Naive B cell (primary cell): ENCODE data around the gene PRR35. TPM values are rescaled to one million over a fixed set of nuclear protein-coding genes. Genes with fewer than 3 reads are reported as not detected.

Experiments
- ATAC-seq, 2 donors: fragments of 150-1000 bp; cut with Tn5 transposase; 2 replicates each; pipeline ENCODE4 v1.10.0; 2021; ENCODE audit warnings: low read depth in 2 of 2, mild to moderate bottlenecking in 2 of 2, moderate library complexity in 2 of 2
- DNase-seq: peaks from one replicate; pipeline ENCODE4 v3.0.0; 2022
- H3K27ac Mint-ChIP-seq, 6 donors: one replicate each; pipeline ENCODE4 v1.8.0; 2020 to 2022; ENCODE audit warnings: mild to moderate bottlenecking in 6 of 6, mixed read lengths in 6 of 6, moderate library complexity in 5 of 6, inconsistent platforms in 2 of 6
- H3K27me3 Mint-ChIP-seq, 3 donors: one replicate each; pipeline ENCODE4 v1.8.0; 2021 to 2022; ENCODE audit warnings: mixed read lengths in 3 of 3, mild to moderate bottlenecking in 1 of 3
- H3K36me3 Mint-ChIP-seq, 2 donors: one replicate each; pipeline ENCODE4 v1.8.0; 2020 to 2022; ENCODE audit warnings: mixed read lengths in 2 of 2, inconsistent platforms in 1 of 2, mild to moderate bottlenecking in 1 of 2
- H3K4me1 Mint-ChIP-seq, 3 donors: one replicate each; pipeline ENCODE4 v1.8.0; 2020 to 2022; ENCODE audit warnings: mixed read lengths in 3 of 3, inconsistent platforms in 1 of 3, mild to moderate bottlenecking in 1 of 3, moderate library complexity in 1 of 3
- H3K4me3 Mint-ChIP-seq, 8 donors: one replicate each; pipeline ENCODE4 v1.8.0; 2020 to 2022; ENCODE audit warnings: mild to moderate bottlenecking in 8 of 8, mixed read lengths in 8 of 8, moderate library complexity in 8 of 8, inconsistent platforms in 2 of 8
- H3K9me3 Mint-ChIP-seq, 7 donors: one replicate each; pipeline ENCODE4 v1.8.0; 2020 to 2022; ENCODE audit warnings: mixed read lengths in 7 of 7, mild to moderate bottlenecking in 5 of 7, inconsistent platforms in 2 of 7, moderate library complexity in 1 of 7
- polyA plus RNA-seq, 6 donors: library from polyadenylated mRNA; unstranded; fragments of 300-500 nt; fragmentation: Illumina TruSeq; gene quantifications; one replicate each; pipeline ENCODE4 v1.2.3, GENCODE V29; 2021; ENCODE audit warnings: low read depth in 6 of 6

Gene PRR35
- polyA plus RNA-seq, 6 donors from 2014 or later: not detected

GRCh38 chr16:548586-548985 is 11.6 kb upstream of the PRR35 start:
- H3K27ac Mint-ChIP-seq: no peak overlapping the region
- no peak for DNase-seq
- H3K9me3 Mint-ChIP-seq: no peaks in the 10 kb centered on the region
- ATAC-seq: no peak
- no peaks in the 10 kb centered on the region for H3K36me3 Mint-ChIP-seq
- H3K4me1 Mint-ChIP-seq: no peaks in the 10 kb centered on the region
- no peak overlapping the region for H3K4me3 Mint-ChIP-seq
- no peaks in the 10 kb centered on the region for H3K27me3 Mint-ChIP-seq

DNA sequence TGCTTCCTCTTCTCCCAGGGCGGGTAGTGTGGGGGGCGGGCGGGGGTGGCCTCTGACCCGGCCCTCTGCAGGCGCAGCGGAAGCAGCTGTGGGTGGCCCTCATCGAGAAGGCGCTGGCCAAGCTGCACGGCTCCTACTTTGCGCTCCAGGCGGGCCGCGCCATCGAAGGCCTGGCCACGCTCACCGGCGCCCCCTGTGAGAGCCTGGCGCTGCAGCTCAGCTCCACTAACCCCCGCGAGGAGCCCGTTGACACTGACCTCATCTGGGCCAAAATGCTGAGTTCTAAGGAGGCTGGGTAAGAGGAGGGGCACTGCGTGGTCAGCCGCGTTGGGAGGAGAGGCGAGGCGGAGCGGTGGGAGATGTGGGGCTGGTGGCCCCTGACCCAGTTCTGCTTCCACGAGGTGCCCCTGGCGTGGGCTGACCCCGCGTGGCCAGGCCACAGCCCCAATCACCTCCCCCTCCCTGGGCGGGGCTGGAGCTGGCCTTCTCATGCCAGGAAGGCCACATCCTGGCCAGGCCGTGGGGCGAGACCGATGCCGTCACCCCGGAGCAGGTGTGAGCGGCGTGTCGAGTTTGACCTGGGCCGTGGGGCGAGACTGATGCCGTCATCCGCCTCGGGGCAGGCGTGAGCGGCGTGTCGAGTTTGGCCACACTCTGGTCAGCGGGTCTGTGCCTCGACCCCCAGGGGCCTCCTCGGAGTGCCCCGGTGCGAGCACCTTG is 10.5 kb upstream of the PRR35 start:
- no peaks in the 10 kb centered on the region for H3K27me3 Mint-ChIP-seq
- H3K36me3 Mint-ChIP-seq: no peaks in the 10 kb centered on the region
- no peak for DNase-seq

DNA sequence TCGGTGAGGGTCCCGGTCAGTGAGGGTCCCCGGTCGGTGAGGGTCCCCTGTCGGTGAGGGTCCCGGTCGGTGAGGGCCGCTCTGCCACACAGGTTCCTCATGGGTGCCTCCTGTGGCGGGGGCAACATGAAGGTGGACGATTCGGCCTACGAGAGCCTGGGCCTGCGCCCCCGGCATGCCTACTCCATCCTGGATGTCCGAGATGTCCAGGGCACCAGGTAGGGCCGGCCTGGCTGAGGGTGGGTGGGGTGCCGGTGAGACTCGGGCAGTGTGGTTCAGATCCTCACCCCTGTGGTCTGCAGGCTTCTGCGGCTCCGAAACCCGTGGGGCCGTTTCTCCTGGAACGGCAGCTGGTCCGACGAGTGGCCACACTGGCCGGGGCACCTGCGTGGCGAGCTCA is 9.0 kb upstream of the PRR35 start:
- Mint-ChIP-seq H3K36me3 (no peaks in the 10 kb centered on the region), H3K27me3 (no peaks in the 10 kb centered on the region)

More for the DNA sequence above, 10.5 kb upstream of the PRR35 start:
- Mint-ChIP-seq H3K27ac (no peak overlapping the region), H3K4me3 (no peak overlapping the region), H3K9me3 (no peaks in the 10 kb centered on the region), H3K4me1 (no peaks in the 10 kb centered on the region)
- no peak for ATAC-seq

GRCh38 chr16:552171-552570 is 8.0 kb upstream of the PRR35 start:
- DNase-seq: no peak
- H3K4me1 Mint-ChIP-seq: no peaks in the 10 kb centered on the region
- no peak overlapping the region for H3K27ac Mint-ChIP-seq
- peaks cover 0 to under 1% (median 0%) of the 10 kb centered on the region in 3 donors for H3K27me3 Mint-ChIP-seq
- no peaks in the 10 kb centered on the region for H3K9me3 Mint-ChIP-seq
- H3K4me3 Mint-ChIP-seq: no peak overlapping the region
- H3K36me3 Mint-ChIP-seq: no peaks in the 10 kb centered on the region
- no peak for ATAC-seq

More for the DNA sequence above, 9.0 kb upstream of the PRR35 start:
- no peaks in the 10 kb centered on the region for H3K9me3 Mint-ChIP-seq
- no peak for DNase-seq
- ATAC-seq: no peak
- H3K27ac Mint-ChIP-seq: no peak overlapping the region
- no peak overlapping the region for H3K4me3 Mint-ChIP-seq
- no peaks in the 10 kb centered on the region for H3K4me1 Mint-ChIP-seq

DNA sequence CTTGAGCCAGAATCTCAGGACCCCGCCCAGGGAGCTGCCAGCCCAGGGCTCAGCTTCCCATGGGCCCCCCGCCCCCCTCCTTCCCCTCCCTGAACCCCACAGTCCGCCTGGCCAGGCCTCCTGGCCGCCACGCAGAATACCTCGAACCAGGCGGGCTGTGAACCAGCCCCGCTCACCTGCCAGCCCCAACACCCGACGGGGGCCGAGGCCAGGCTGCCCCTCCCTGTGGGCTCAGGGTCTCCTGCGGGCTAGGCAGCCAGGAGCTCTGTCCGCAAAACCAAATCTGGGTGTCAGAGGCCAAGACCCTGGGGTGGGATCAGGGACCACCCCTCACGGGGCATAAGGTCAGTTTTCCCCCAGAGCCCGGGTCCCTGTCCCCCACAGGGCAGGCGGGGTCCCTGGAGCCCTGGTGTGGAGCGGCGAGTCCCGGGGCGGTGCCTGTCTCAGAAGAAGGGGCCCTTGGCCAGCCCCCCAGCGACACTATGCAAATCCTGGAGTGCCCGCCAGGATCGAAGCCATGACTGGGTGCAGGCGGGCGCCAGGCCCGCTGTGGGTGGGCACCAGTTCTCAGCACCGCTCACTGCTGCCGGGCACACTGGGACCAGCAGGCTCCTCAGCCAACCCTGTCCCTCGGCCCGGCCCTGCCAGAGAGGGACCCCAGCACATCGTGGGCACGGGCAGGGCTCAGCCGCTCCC is 6.4 kb upstream of the PRR35 start:
- Mint-ChIP-seq H3K4me3 (no peak overlapping the region), H3K36me3 (no peaks in the 10 kb centered on the region), H3K4me1 (peaks cover 0 to 5% (median 3%) of the 10 kb centered on the region in 3 donors), H3K9me3 (no peaks in the 10 kb centered on the region), H3K27ac (peak overlapping the region in 1 of 6 donors; percentile 30), H3K27me3 (peaks cover 0 to 17% (median 9%) of the 10 kb centered on the region in 3 donors)
- DNase-seq (no peak), ATAC-seq (no peak)

GRCh38 chr16:554297-554621 is 5.9 kb upstream of the PRR35 start:
- H3K9me3 Mint-ChIP-seq: no peaks in the 10 kb centered on the region
- ATAC-seq: no peak
- no peak overlapping the region for H3K27ac Mint-ChIP-seq

DNA sequence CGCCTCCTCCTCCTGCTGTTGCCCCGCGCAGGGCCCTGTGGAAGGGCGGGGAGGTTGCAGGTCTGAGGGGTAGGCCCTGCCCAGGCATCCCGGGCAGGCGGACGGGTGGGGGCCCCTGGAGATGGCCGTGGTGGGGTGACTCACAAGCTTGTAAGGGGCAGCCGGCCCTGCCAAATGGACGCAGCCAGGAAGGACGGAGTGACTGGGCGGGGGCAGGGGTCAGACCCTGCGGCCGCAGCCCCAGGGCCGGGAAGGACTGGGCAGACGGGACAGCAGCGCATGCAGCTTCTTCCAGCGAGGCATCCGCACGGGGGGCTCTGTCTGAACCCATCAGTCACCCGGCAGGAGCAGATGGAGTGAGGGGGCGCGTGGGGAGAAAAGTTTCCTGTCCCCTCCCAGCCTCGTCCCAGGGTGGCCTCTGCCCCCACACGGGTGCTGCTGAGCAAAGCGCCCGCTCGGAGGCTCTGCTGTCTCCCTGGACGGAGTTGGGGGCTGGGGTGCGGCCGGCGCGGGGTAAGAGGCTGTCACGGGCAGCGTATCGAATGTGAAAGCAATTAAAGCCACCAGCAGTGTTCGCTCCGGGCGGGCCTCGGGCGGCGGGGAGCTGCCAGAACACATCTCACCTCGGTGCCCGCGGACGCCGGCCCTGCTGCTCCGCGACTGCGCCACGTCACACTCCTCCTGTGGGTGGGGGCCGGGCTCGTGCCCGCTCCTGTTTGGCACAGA is 5.4 kb upstream of the PRR35 start:
- H3K4me1 Mint-ChIP-seq: peaks cover 0 to 6% (median 5%) of the 10 kb centered on the region in 3 donors
- H3K4me3 Mint-ChIP-seq: no peak overlapping the region
- no peaks in the 10 kb centered on the region for H3K36me3 Mint-ChIP-seq
- no peak overlapping the region for H3K27ac Mint-ChIP-seq
- no peaks in the 10 kb centered on the region for H3K9me3 Mint-ChIP-seq
- peaks cover 0 to 24% (median 10%) of the 10 kb centered on the region in 3 donors for H3K27me3 Mint-ChIP-seq
- DNase-seq: no peak
- no peak for ATAC-seq

More at GRCh38 chr16:554297-554621, 5.9 kb upstream of the PRR35 start:
- Mint-ChIP-seq H3K36me3 (no peaks in the 10 kb centered on the region), H3K27me3 (peaks cover 0 to 20% (median 10%) of the 10 kb centered on the region in 3 donors), H3K4me3 (no peak overlapping the region), H3K4me1 (peaks cover 0 to 5% (median 3%) of the 10 kb centered on the region in 3 donors)
- DNase-seq: no peak

DNA sequence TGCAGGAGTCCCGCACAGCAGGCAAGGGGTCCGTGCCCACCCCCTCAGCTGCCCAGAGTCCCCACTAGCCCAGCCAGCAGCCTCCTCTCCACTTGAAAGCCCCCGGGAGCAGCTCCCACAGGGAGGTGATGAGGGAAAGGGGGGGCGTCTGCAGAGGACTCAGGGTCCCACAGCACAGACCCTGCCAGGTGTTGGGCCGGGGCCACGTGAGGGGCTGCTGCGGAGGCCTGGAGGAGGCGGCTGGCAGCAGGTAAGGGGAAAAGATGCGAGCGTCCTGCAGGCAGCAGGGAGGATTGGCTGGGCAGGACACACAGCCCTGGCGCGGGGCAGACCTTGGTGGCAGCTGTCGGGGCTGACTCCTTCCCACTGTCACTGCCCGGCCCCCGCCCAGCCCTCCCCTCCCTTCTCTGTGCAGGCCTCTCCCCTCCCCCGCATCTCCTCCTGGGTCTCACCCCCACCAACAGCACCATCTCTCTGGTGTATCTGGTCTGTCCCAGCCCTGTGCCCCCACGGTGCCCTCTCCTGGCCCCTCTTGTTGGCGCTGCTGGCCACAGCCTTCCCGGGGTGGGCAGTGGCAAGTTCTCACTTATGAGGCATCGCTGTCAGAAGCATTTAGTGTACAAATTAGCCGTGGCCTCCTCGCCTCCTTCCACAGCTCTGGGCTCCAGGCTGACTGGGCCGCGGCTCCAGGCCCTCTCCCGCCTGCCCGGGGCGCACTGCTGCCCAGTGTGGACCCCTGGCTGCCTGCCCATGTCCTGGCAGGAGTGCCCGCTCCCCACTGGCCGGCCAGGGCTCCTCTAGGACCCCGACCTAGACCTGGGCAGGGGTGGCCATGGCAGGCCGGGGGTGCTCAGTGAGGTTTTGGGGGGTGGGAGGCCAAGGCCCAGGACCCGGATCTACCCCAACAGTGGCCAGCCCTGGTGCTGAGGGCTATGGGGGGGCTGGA is 4.4 kb upstream of the PRR35 start:
- Mint-ChIP-seq H3K4me3 (no peak overlapping the region), H3K4me1 (peaks cover 0 to 6% (median 5%) of the 10 kb centered on the region in 3 donors), H3K9me3 (no peaks in the 10 kb centered on the region), H3K27ac (no peak overlapping the region), H3K27me3 (peaks cover 0 to 24% (median 10%) of the 10 kb centered on the region in 3 donors), H3K36me3 (no peaks in the 10 kb centered on the region)
- ATAC-seq: no peak
- no peak for DNase-seq

- Mint-ChIP-seq H3K4me3 (no peak overlapping the region), H3K27ac (no peak overlapping the region), H3K36me3 (no peaks in the 10 kb centered on the region), H3K9me3 (no peaks in the 10 kb centered on the region), H3K27me3 (peaks cover 0 to 24% (median 10%) of the 10 kb centered on the region in 3 donors), H3K4me1 (peaks cover 0 to 6% (median 5%) of the 10 kb centered on the region in 3 donors)
- DNase-seq (no peak), ATAC-seq (no peak)
These were observed 3.6 kb upstream of the PRR35 start for GRCh38 chr16:556474-557173.

DNA sequence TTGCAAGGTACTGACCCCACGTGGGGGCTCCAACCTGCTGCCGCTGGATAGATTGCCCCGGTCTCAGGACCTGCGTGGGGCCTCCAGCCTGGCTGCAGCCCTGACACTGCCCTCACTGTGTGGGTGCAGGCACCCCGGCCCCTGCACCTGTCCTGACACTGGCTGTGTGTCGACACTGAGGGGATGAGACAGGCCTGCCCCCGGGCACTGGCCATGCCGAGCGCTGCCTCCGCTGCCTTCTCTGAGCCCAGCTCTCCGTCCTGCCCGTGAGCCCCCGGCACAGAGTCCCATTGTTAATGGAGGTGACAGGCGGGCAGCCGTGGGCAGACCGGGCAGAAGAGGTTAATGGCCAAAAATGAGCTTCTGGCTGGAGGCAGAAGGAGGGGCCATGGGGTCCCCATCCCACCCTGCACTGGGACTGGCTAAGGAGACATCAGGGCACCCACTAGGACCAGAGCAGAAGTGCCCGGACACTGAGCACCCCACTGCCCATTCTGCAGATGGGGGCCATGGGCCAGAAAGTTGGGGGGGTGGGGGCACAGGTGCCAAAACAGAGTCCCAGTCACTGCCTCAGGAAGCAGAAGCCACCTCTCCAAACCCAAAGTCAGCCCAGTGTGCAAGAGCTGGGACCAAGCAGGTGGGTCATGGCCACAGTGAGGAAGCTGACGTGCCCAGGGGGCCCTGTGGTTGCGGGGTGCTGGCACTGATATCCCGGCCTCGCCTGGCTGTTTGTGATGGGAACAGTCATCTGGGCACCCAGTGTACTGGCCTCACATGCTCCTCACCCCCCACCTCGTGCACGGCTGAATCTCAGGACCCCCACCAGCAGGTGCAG is 2.5 kb upstream of the PRR35 start:
- no peak for ATAC-seq
- Mint-ChIP-seq H3K27ac (peak overlapping the region in 1 of 6 donors; percentile 18), H3K36me3 (no peaks in the 10 kb centered on the region), H3K4me1 (peaks cover 0 to 6% (median 5%) of the 10 kb centered on the region in 3 donors), H3K9me3 (no peaks in the 10 kb centered on the region), H3K27me3 (peaks cover 0 to 31% (median 15%) of the 10 kb centered on the region in 3 donors), H3K4me3 (no peak overlapping the region)
- no peak for DNase-seq

DNA sequence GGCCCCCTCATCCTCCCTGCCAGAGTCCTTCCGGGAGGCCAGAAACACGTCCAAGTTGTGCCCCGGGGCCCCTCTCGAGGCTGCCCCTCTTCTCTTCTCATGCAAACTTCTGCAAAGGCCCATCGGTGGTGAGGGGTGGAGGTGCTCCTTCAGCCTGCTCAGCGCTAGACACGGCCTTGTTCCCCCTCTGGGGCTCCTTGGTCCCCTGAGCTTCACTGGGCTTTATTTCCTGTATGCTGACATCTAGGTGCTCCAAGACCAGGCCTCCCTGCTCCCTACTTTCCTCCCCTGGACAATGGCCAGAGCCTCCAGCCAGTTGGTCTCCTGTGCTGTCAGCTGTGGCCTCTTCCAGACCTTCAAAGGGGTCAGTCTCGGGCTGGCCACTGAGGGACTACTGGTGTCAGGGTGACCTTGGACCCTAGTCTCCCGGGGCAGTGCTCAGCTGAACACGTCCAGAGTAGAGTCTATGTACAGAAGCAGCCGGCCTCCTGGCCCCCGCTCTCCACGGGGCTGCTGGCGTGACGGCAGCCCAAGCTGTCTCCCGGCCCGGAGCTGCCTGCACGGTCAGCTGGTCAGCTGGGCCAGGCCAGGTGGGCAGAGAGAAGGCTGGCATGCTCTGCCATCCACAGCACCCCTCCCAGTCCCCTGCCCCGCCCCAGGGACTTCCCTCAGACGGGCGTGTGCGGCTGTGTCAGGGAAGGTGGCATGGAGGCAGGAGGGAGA is 1.7 kb upstream of the PRR35 start:
- ATAC-seq (no peak), DNase-seq (no peak)
- Mint-ChIP-seq H3K27ac (peak overlapping the region in 1 of 6 donors; percentile 18), H3K4me3 (peak overlapping the region in 3 of 8 donors; percentile 15 to 53 (median 50)), H3K36me3 (no peaks in the 10 kb centered on the region), H3K4me1 (peaks cover 0 to 6% (median 5%) of the 10 kb centered on the region in 3 donors), H3K27me3 (peaks cover 0 to 34% (median 15%) of the 10 kb centered on the region in 3 donors), H3K9me3 (no peaks in the 10 kb centered on the region)
